ENCODE measurements around the gene HES3. TPM values are rescaled to one million over a fixed set of nuclear protein-coding genes. Genes with fewer than 3 reads are reported as not detected.

Gene HES3
- total and polyA plus RNA-seq, 11 donors = not detected

DNA sequence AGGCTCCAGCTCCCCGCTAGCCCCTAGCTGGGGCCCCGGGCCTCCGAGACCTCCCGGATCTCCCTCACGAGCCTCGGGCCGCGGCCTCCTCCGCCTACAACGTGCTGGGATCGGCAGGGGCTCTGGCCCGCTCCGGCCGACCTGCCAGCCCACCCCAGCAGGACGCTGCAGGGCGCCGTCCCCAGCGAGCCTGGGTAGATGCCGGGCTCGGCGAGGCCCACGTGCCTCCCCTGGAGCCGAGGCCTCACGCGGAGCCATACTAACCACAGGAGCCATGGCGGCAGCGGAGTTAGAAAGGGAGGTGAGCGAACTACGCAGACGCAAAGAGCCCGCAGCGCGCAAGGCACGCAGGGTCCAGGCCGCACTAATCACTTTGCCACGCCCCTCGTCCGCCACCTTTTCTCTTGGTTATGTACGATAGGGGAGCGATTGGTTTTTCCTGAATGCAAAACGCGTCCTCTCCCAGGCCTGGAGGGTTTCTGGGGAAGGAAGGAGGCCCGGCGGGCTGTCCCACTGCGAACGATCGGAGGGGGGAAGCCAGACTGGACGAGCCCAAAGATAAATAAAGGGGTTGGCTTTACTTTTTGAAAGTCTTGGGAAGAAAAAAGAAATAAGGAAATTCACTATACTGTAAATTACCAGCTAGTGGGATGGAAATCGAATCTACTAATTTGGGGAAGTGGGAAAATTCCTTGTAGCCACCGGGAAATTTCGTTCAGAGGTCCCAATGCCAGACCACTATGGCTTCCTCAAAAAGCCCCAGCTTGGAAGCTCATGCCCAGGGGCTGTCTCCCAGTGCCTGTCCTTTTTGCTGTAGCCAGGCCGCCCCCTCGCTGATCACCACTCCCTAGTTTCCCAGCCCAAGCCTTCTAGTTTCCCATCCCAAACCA is 44.4 kb upstream of the HES3 start, which contains the start of gene RPL22:
Gene RPL22 (minus strand): TSS at position 298 of the 890 bp plus-strand sequence. CDS start 22 bp downstream, at position 276.
- Histone ChIP-seq H3K27me3 (no peaks in the 10 kb centered on the region), H3K9me3 (no peaks in the 10 kb centered on the region), H3K36me3 (peaks cover 0 to 32% (median 27%) of the 10 kb centered on the region in 9 donors), H3K27ac (peak within 1 kb of the TSS; percentile 66 to 93 (median 84)), H3K4me3 (peak within 1 kb of the TSS; percentile 77 to 100 (median 89)), H3K4me1 (peaks cover 8 to 31% (median 21%) of the 10 kb centered on the region in 12 donors)
- TF ChIP-seq POLR2A (IDR thresholded peaks at IDR 0.05) = peak in 1 of 2 donors; percentile 78
- TF ChIP-seq, protein P1, sequence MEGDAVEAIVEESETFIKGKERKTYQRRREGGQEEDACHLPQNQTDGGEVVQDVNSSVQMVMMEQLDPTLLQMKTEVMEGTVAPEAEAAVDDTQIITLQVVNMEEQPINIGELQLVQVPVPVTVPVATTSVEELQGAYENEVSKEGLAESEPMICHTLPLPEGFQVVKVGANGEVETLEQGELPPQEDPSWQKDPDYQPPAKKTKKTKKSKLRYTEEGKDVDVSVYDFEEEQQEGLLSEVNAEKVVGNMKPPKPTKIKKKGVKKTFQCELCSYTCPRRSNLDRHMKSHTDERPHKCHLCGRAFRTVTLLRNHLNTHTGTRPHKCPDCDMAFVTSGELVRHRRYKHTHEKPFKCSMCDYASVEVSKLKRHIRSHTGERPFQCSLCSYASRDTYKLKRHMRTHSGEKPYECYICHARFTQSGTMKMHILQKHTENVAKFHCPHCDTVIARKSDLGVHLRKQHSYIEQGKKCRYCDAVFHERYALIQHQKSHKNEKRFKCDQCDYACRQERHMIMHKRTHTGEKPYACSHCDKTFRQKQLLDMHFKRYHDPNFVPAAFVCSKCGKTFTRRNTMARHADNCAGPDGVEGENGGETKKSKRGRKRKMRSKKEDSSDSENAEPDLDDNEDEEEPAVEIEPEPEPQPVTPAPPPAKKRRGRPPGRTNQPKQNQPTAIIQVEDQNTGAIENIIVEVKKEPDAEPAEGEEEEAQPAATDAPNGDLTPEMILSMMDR (IDR thresholded peaks at IDR 0.05) = peak in 1 of 12 donors; percentile 10
- intact Hi-C loops (cut with DNase I) = loop anchor here in 5 of 10 donors (2.0 to 10.0 kb wide), 5 partner anchors 37 to 147 kb away; partner anchors contain the start of gene ICMT (in 3 of the 5)
- peak; percentile 97 to 99 (median 98) for ATAC-seq
- peak; percentile 98 to 99 (median 98) for DNase-seq
- 0 to 1% (median 1%) methylated on average over 31 to 53 of the region's 53 CpGs for WGBS, 4 donors

DNA sequence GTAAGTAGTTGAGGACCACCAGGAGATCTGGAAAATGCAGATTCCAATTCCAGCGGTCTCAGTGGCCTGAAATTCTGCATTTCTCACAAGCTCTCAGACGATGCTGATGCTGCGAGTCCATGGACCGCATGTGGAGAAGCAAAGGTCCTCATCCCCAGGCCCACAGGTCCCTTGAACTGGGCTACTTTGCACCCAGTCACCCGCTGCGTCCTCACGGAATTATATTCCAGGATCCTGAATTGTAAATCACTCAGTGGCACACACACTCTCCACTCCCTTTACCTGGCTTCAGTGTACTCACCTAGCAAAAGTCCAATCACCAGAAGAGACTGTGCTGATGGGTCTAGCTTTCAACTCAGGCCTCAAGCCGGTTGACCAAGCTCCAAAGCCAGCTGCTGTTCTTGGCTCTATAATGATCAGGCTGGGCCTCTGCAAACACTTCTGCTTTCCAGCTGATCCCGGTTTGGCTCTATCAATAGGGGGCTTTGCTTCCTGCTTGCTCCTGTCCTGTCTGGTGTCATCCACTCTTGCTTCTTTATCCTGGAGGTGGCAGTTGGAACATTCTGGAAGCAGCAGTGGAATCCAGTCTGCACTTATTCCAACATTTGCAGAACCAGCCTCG is 43.7 kb upstream of the HES3 start:
- ATAC-seq = no peak
- Histone ChIP-seq H3K4me1 (peaks cover 8 to 37% (median 26%) of the 10 kb centered on the region in 12 donors), H3K9me3 (no peaks in the 10 kb centered on the region), H3K27ac (peak overlapping the region; percentile 66 to 93 (median 84)), H3K4me3 (peak overlapping the region in 11 of 12 donors; percentile 29 to 100 (median 89)), H3K27me3 (no peaks in the 10 kb centered on the region), H3K36me3 (peaks cover 0 to 24% (median 20%) of the 10 kb centered on the region in 9 donors)
- no peak for DNase-seq
- 63 to 68% (median 65%) methylated on average over 10 of the region's 10 CpGs for WGBS, 4 donors
- intact Hi-C loops (cut with DNase I) = loop anchor here in 2 of 10 donors (5.0 to 10.0 kb wide), 2 partner anchors 37 to 145 kb away; partner anchors contain the start of gene ICMT (in 1 of the 2)
- TF ChIP-seq POLR2A (IDR thresholded peaks at IDR 0.05) = no peak
- TF ChIP-seq, protein P1 (IDR thresholded peaks at IDR 0.05) = no peak

DNA sequence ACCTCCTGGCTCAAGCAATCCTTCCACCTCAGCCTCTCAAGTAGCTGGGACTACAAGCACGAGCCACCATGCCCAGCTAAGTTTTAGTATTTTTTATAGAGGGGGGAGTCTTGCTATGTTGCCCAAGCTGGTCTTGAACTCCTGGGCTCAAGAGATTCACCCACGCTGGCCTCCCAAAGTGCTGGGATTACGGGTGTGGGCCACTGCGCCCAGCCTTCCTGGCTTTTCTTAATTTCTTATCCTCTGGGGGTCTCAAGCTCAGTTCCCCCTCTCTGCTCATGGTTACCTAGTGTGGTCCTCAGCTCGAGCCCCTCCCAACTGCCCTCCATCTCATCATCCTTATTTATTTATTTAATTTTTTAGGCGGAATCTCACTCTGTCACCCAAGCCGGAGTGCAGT is 41.7 kb upstream of the HES3 start:
- no peak overlapping the region for H3K27ac ChIP-seq

More for the DNA sequence above, 41.7 kb upstream of the HES3 start:
- Histone ChIP-seq H3K9me3 (no peaks in the 10 kb centered on the region), H3K4me1 (peaks cover 8 to 49% (median 40%) of the 10 kb centered on the region in 12 donors), H3K36me3 (peaks cover 0 to 4% (median 2%) of the 10 kb centered on the region in 9 donors), H3K4me3 (no peak overlapping the region), H3K27me3 (peaks cover 0 to 19% (median 0%) of the 10 kb centered on the region in 9 donors)
- no peak for DNase-seq
- intact Hi-C loops (cut with DNase I) = loop anchor here in 2 of 10 donors (5.0 to 10.0 kb wide), 2 partner anchors 35 to 147 kb away; partner anchors contain the start of gene ICMT (in 1 of the 2)
- 88 to 93% (median 90%) methylated on average over 7 of the region's 7 CpGs for WGBS, 4 donors
- no peak for ATAC-seq
- TF ChIP-seq, protein P1 (IDR thresholded peaks at IDR 0.05) = no peak
- no peak for TF ChIP-seq POLR2A (IDR thresholded peaks at IDR 0.05)
